ENCODE results near the gene RGS2. TPM values are rescaled to one million over a fixed set of nuclear protein-coding genes. Genes with fewer than 3 reads are reported as not detected.

The RGS2 gene
- polyA plus RNA-seq, 1 donor = 84.3 TPM

- no peak for DNase-seq (ENCODE audit: low read depth)
Measured at GRCh38 chr1:192830595-192831246, 21.9 kb downstream of the RGS2 start.

GRCh38 chr1:192831706-192832355, 23.0 kb downstream of the RGS2 start:
- no peak for DNase-seq (ENCODE audit: low read depth)

GRCh38 chr1:192832492-192832891, 23.7 kb downstream of the RGS2 start:
- DNase-seq (ENCODE audit: low read depth) = no peak

- no peak for DNase-seq (ENCODE audit: low read depth)
Measured at GRCh38 chr1:192835116-192835515, 26.3 kb downstream of the RGS2 start.

GRCh38 chr1:192839162-192840066, 30.6 kb downstream of the RGS2 start:
- no peak for DNase-seq (ENCODE audit: low read depth)

- DNase-seq (ENCODE audit: low read depth) = no peak
Measured at GRCh38 chr1:192844360-192844759, 35.5 kb downstream of the RGS2 start.

- no peak for DNase-seq (ENCODE audit: low read depth)
Measured at GRCh38 chr1:192846950-192847349, 38.1 kb downstream of the RGS2 start.

- DNase-seq (ENCODE audit: low read depth) = no peak
Measured at GRCh38 chr1:192849011-192849410, 40.2 kb downstream of the RGS2 start.

- DNase-seq (ENCODE audit: low read depth) = no peak
Measured at GRCh38 chr1:192849442-192849841, 40.6 kb downstream of the RGS2 start.

- DNase-seq (ENCODE audit: low read depth) = no peak
Measured at GRCh38 chr1:192852001-192852947, 43.4 kb downstream of the RGS2 start.

- no peak for DNase-seq (ENCODE audit: low read depth)
Measured at GRCh38 chr1:192858456-192858855, 49.6 kb downstream of the RGS2 start.

- no peak for DNase-seq (ENCODE audit: low read depth)
Measured at GRCh38 chr1:192859808-192860207, 51.0 kb downstream of the RGS2 start.

- no peak for DNase-seq (ENCODE audit: low read depth)
Measured at GRCh38 chr1:192860478-192861185, 51.8 kb downstream of the RGS2 start.

- no peak for DNase-seq (ENCODE audit: low read depth)
Measured at GRCh38 chr1:192861860-192862259, 53.0 kb downstream of the RGS2 start.

Other genes with a start within 250 kb of the RGS2 start
- 1.8 TPM for gene RGS1, start 233.3 kb upstream of the RGS2 start, polyA plus RNA-seq (ENCODE audit: insufficient read length)
- gene RGS13, start 172.9 kb upstream of the RGS2 start, polyA plus RNA-seq (ENCODE audit: insufficient read length) = 0.71 TPM